ENCODE results near the gene SLC25A29. TPM values are rescaled to one million over a fixed set of nuclear protein-coding genes. Genes with fewer than 3 reads are reported as not detected.

The SLC25A29 gene
- total and polyA plus RNA-seq, 8 donors = 10.6 to 85.2 (median 22.5) TPM

GRCh38 chr14:100256339-100256895 lies 49.8 kb downstream of the SLC25A29 start:
- Histone ChIP-seq H3K4me3 (no peak overlapping the region), H3K27ac (no peak overlapping the region), H3K4me1 (peaks cover 0 to under 1% (median 0%) of the 10 kb centered on the region in 3 donors), H3K27me3 (no peaks in the 10 kb centered on the region), H3K36me3 (no peaks in the 10 kb centered on the region), H3K9me3 (no peaks in the 10 kb centered on the region)
- ATAC-seq (no peak), FAIRE-seq (no peak), DNase-seq (no peak)
- 93 to 97% methylated on average over 3 of the region's 3 CpGs for WGBS, 2 donors
- no peak for TF ChIP-seq CTCF (IDR thresholded peaks at IDR 0.05)
- intact Hi-C loops (cut with DNase I) = no loop called here

- Histone ChIP-seq H3K36me3 (no peaks in the 10 kb centered on the region), H3K27me3 (no peaks in the 10 kb centered on the region), H3K27ac (no peak overlapping the region), H3K9me3 (no peaks in the 10 kb centered on the region), H3K4me3 (no peak overlapping the region), H3K4me1 (peaks cover 5 to 17% (median 17%) of the 10 kb centered on the region in 3 donors)
- FAIRE-seq (no peak), DNase-seq (no peak), ATAC-seq (no peak)
- TF ChIP-seq CTCF (IDR thresholded peaks at IDR 0.05) = no peak
- intact Hi-C loops (cut with DNase I) = no loop called here
These were observed 53.6 kb downstream of the SLC25A29 start for GRCh38 chr14:100252684-100253083.

DNA sequence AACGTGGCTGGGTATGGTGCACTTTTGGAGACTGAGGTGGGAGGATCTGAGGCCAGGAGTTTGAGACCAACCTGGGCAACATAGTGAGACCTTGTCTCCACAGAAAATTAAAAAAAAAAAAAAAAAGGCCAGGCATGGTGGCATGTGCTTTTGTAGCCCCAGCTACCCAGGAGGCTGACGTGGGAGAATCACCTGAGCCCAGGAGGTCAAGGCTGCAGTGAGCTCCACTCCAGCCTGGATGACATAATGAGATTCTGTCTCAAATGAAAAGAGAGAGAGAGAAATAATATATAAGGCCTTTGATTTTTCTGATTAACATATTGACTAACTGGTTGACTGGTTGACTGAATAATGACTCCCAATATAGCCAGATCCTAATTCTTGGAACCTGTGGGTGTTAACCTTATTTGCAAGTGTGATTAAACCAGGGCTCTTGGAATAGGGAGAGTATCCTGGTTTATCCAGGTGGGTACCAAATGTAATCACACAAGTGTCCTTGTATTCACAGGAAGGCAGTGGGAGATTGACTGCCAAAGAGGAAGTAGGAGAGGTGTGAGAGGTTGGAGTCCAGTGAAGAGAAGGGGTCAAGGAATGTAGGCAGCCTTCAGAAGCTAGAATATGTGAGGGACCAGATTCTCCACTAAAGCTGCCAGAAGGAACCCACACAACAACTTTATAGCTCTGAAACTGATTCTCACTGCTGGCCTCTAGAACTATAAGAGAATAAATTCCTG lies 55.3 kb downstream of the SLC25A29 start:
- H3K9me3 ChIP-seq = no peaks in the 10 kb centered on the region
- DNase-seq = no peak
- WGBS, 2 donors = 52% methylated on average over 2 of the region's 2 CpGs
- no peaks in the 10 kb centered on the region for H3K27me3 ChIP-seq
- H3K4me3 ChIP-seq = no peak overlapping the region
- H3K36me3 ChIP-seq = no peaks in the 10 kb centered on the region
- H3K27ac ChIP-seq = no peak overlapping the region
- ATAC-seq = peak; percentile 14 to 29 (median 20)
- no peak for FAIRE-seq
- peaks cover 15 to 34% (median 34%) of the 10 kb centered on the region in 3 donors for H3K4me1 ChIP-seq
- intact Hi-C loops (cut with DNase I) = no loop called here
- TF ChIP-seq CTCF (IDR thresholded peaks at IDR 0.05) = no peak

- no peak for FAIRE-seq
- peak; percentile 69 to 86 (median 80) for ATAC-seq
These were observed 59.3 kb downstream of the SLC25A29 start for GRCh38 chr14:100246809-100247428.

More at GRCh38 chr14:100246809-100247428, 59.3 kb downstream of the SLC25A29 start:
- DNase-seq = no peak
- TF ChIP-seq CTCF (IDR thresholded peaks at IDR 0.05) = peak in 3 of 4 donors; percentile 18 to 37 (median 30)
- no peaks in the 10 kb centered on the region for H3K36me3 ChIP-seq
- peaks cover 19 to 61% (median 50%) of the 10 kb centered on the region in 3 donors for H3K4me1 ChIP-seq
- H3K9me3 ChIP-seq = no peaks in the 10 kb centered on the region
- 21 to 22% methylated on average over 3 of the region's 3 CpGs for WGBS, 2 donors
- no peaks in the 10 kb centered on the region for H3K27me3 ChIP-seq
- intact Hi-C loops (cut with DNase I) = no loop called here
- no peak overlapping the region for H3K4me3 ChIP-seq
- H3K27ac ChIP-seq = peak overlapping the region in 2 of 4 donors; percentile 55 to 66
